GM21723 (cell line): Measurements from ENCODE around the gene PLEKHA5.
"Not testable (repeated sequence)": the region's sequence is repeated elsewhere in the genome, so short reads cannot be mapped to it uniquely, and the experiment has no call there.

Experiments used
- ATAC-seq: cut with Tn5 transposase; IDR thresholded peaks from one replicate; pipeline ENCODE4 v1.9.1; 2021; ENCODE audit warnings: mild to moderate bottlenecking, moderate library complexity; ENCODE audit not compliant: unreplicated experiment

The PLEKHA5 gene

GRCh38 chr12:19305621-19306020 lies 176.1 kb downstream of the PLEKHA5 start:
- not testable (repeated sequence) for ATAC-seq

- no peak for ATAC-seq
These were observed 176.8 kb downstream of the PLEKHA5 start for GRCh38 chr12:19306366-19306765.

GRCh38 chr12:19307451-19307850 lies 177.9 kb downstream of the PLEKHA5 start:
- no peak for ATAC-seq

- no peak for ATAC-seq
These were observed 181.6 kb downstream of the PLEKHA5 start for GRCh38 chr12:19311165-19311564.

- no peak for ATAC-seq
These were observed 183.1 kb downstream of the PLEKHA5 start for GRCh38 chr12:19312637-19313036.

- ATAC-seq, result no peak
These were observed 186.9 kb downstream of the PLEKHA5 start for GRCh38 chr12:19316425-19316824.

- ATAC-seq, result no peak
These were observed 192.8 kb downstream of the PLEKHA5 start for GRCh38 chr12:19322376-19322775.

GRCh38 chr12:19323805-19324204 lies 194.3 kb downstream of the PLEKHA5 start:
- ATAC-seq, result no peak

- ATAC-seq, result no peak
These were observed 196.6 kb downstream of the PLEKHA5 start for GRCh38 chr12:19326102-19326501.

GRCh38 chr12:19332196-19332595 lies 202.7 kb downstream of the PLEKHA5 start:
- ATAC-seq, result no peak

- no peak for ATAC-seq
These were observed 208.9 kb downstream of the PLEKHA5 start for GRCh38 chr12:19338405-19338804.

- ATAC-seq, result not testable (repeated sequence)
These were observed 221.3 kb downstream of the PLEKHA5 start for GRCh38 chr12:19350850-19351249.

- ATAC-seq, result no peak
These were observed 221.8 kb downstream of the PLEKHA5 start for GRCh38 chr12:19351346-19351745.

GRCh38 chr12:19369691-19370148 lies 240.2 kb downstream of the PLEKHA5 start:
- ATAC-seq, result no peak

GRCh38 chr12:19373586-19373985 lies 244.1 kb downstream of the PLEKHA5 start:
- ATAC-seq, result no peak

- no peak for ATAC-seq
These were observed 246.4 kb downstream of the PLEKHA5 start for GRCh38 chr12:19375888-19376287.

- no peak for ATAC-seq
These were observed 247.2 kb downstream of the PLEKHA5 start for GRCh38 chr12:19376691-19377090.

- peak; percentile 90 for ATAC-seq
These were observed 252.6 kb downstream of the PLEKHA5 start for GRCh38 chr12:19382111-19382526.

GRCh38 chr12:19382563-19382962 lies 253.0 kb downstream of the PLEKHA5 start:
- no peak for ATAC-seq

- no peak for ATAC-seq
These were observed 257.6 kb downstream of the PLEKHA5 start for GRCh38 chr12:19387161-19387560.

- no peak for ATAC-seq
These were observed 258.6 kb downstream of the PLEKHA5 start for GRCh38 chr12:19388131-19388549.

- no peak for ATAC-seq
These were observed 260.6 kb downstream of the PLEKHA5 start for GRCh38 chr12:19390051-19390598.

GRCh38 chr12:19392644-19393043 lies 263.1 kb downstream of the PLEKHA5 start:
- not testable (repeated sequence) for ATAC-seq
